HEK293 (cell line): Measurements from ENCODE around the gene ITPR2.

ENCODE experiments used
- CTCF ChIA-PET: fragments of 350-600 bp; formaldehyde crosslinking; extraction: SDS; loops from one replicate; lab custom pipeline; 2021; ENCODE audit warnings: antibody characterized with exemption; lab: Yijun Ruan, JAX
- POLR2A ChIA-PET: fragments of 300-600 bp; formaldehyde crosslinking; extraction: SDS; loops from one replicate; lab custom pipeline; 2020; ENCODE audit warnings: antibody characterized with exemption, inconsistent platforms; lab: Yijun Ruan, JAX
- H3K27ac ChIP-seq: fragments of 200-500 bp; sonication (Bioruptor generic); 2 replicates; pipeline ENCODE4 v1.5.1; 2014; ENCODE audit warnings: low read depth, low read length, control low read depth, inconsistent platforms; ENCODE audit errors: extremely low read depth
- H3K36me3 ChIP-seq, 2 experiments: fragments of 200-500 bp in 1 of 2; sonication (Bioruptor generic) in 1 of 2; 1 replicate in 1 of 2; 2 replicates in 1 of 2; pipeline ENCODE4 v1.5.1; 2014 to 2017; ENCODE audit warnings: inconsistent platforms in 2 of 2, low read length in 2 of 2; ENCODE audit not compliant: control insufficient read depth in 2 of 2, insufficient read depth in 1 of 2
- H3K4me1 ChIP-seq: fragments of 200-500 bp; sonication (Bioruptor generic); 2 replicates; pipeline ENCODE4 v1.5.1; 2014; ENCODE audit warnings: mild to moderate bottlenecking, low read length, inconsistent platforms; ENCODE audit not compliant: control insufficient read depth, insufficient read depth
- H3K4me3 ChIP-seq: 2 replicates; pipeline ENCODE4 v1.5.1; 2011; ENCODE audit warnings: low read depth, mild to moderate bottlenecking, control low read depth, low read length, moderate library complexity
- H3K9me3 ChIP-seq: fragments of 200-500 bp; sonication (Bioruptor generic); 2 replicates; pipeline ENCODE4 v1.5.1; 2014; ENCODE audit warnings: low read depth, low read length, inconsistent platforms; ENCODE audit not compliant: control insufficient read depth, insufficient read depth
- HOXD13 ChIP-seq: sonication (generic); formaldehyde crosslinking; IDR thresholded peaks from 2 replicates; pipeline ENCODE4 v1.8.0; 2022; ENCODE audit warnings: missing genetic modification reagents, borderline replicate concordance
- KLF8 ChIP-seq: fragments of 450-650 bp; formaldehyde crosslinking; IDR thresholded peaks from 2 replicates; pipeline ENCODE4 v1.5.1; 2016; ENCODE audit warnings: missing biosample characterization, missing genetic modification characterization
- WT1 ChIP-seq: fragments of 450-650 bp; formaldehyde crosslinking; IDR thresholded peaks from 2 replicates; pipeline ENCODE4 v1.5.1; 2016; ENCODE audit warnings: missing biosample characterization, missing genetic modification characterization
- ZNF10 ChIP-seq: fragments of 450-650 bp; formaldehyde crosslinking; IDR thresholded peaks from 2 replicates; pipeline ENCODE4 v1.5.1; 2017; ENCODE audit warnings: missing biosample characterization, missing genetic modification characterization
- ZNF121 ChIP-seq: fragments of 450-650 bp; formaldehyde crosslinking; IDR thresholded peaks from 2 replicates; pipeline ENCODE4 v1.5.1; 2016; ENCODE audit warnings: missing biosample characterization, missing genetic modification characterization
- ZNF2 ChIP-seq: fragments of 450-650 bp; formaldehyde crosslinking; IDR thresholded peaks from 2 replicates; pipeline ENCODE4 v1.5.1; 2016; ENCODE audit warnings: missing biosample characterization, missing genetic modification characterization
- ZNF335 ChIP-seq: fragments of 450-650 bp; formaldehyde crosslinking; conservative IDR thresholded peaks from 2 replicates; pipeline ENCODE4 v1.5.1; 2016; ENCODE audit warnings: missing biosample characterization, missing genetic modification characterization
- ZNF433 ChIP-seq: fragments of 450-650 bp; formaldehyde crosslinking; IDR thresholded peaks from 2 replicates; pipeline ENCODE4 v1.5.1; 2016; ENCODE audit warnings: missing biosample characterization, missing genetic modification characterization, low read depth
- ZNF529 ChIP-seq: fragments of 450-650 bp; formaldehyde crosslinking; IDR thresholded peaks from 2 replicates; pipeline ENCODE4 v1.5.1; 2017; ENCODE audit warnings: missing genetic modification characterization, missing biosample characterization; ENCODE audit not compliant: insufficient replicate concordance
- ZNF571 ChIP-seq: fragments of 450-650 bp; formaldehyde crosslinking; IDR thresholded peaks from 2 replicates; pipeline ENCODE4 v1.5.0; 2017; ENCODE audit warnings: missing biosample characterization, missing genetic modification characterization
- ZNF626 ChIP-seq: fragments of 450-650 bp; sonication (Bioruptor Pico); formaldehyde crosslinking; IDR thresholded peaks from 2 replicates; pipeline ENCODE4 v1.5.1; 2018; ENCODE audit warnings: missing biosample characterization, missing genetic modification characterization, inconsistent platforms
- ZNF654 ChIP-seq: fragments of 450-650 bp; formaldehyde crosslinking; IDR thresholded peaks from 2 replicates; pipeline ENCODE4 v1.5.1; 2016; ENCODE audit warnings: low read depth, missing biosample characterization, missing genetic modification characterization
- ZNF660 ChIP-seq: fragments of 450-650 bp; IDR thresholded peaks from 2 replicates; pipeline ENCODE4 v1.5.1; 2018; ENCODE audit warnings: missing biosample characterization, mild to moderate bottlenecking, missing genetic modification characterization
- ZNF701 ChIP-seq: fragments of 450-650 bp; formaldehyde crosslinking; IDR thresholded peaks from 2 replicates; pipeline ENCODE4 v1.5.1; 2016; ENCODE audit warnings: missing biosample characterization, missing genetic modification characterization
- TF ChIP-seq, protein P1 (sequence below): fragments of 450-650 bp; formaldehyde crosslinking; conservative IDR thresholded peaks from 2 replicates; pipeline ENCODE4 v1.5.1; 2016; ENCODE audit warnings: low read depth, missing biosample characterization, missing genetic modification characterization
- TF ChIP-seq, protein P2 (sequence below): fragments of 450-650 bp; formaldehyde crosslinking; IDR thresholded peaks from 2 replicates; pipeline ENCODE4 v1.5.1; 2016; ENCODE audit warnings: missing biosample characterization, missing genetic modification characterization
- TF ChIP-seq, protein P3 (sequence below): fragments of 450-650 bp; formaldehyde crosslinking; IDR thresholded peaks from 2 replicates; pipeline ENCODE4 v1.5.1; 2017; ENCODE audit warnings: missing biosample characterization, missing genetic modification characterization
- TF ChIP-seq, protein P4 (sequence below): fragments of 450-650 bp; formaldehyde crosslinking; IDR thresholded peaks from 2 replicates; pipeline ENCODE4 v1.5.1; 2017; ENCODE audit warnings: missing biosample characterization, missing genetic modification characterization

The ITPR2 gene

DNA sequence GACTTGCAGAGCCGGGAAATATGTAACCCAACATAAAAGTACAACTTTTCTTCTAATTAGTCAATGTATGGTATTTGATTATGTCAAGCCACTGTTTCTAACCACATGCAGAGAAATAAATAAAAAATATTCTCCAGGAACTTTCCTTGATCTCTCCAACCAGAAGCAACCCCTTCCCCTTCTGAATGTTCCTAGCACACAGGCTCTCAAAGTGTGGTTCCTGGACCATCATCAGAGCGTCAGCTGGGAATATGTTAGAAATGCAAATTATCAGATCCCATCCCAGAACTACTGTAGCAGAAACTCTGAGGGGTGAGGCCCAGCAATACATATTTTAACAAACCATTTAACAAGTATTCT, 21.0 kb upstream of the ITPR2 start (continued):
- TF ChIP-seq ZNF529 (tag by site-specific recombination) (no peak), ZNF571 (no peak)

DNA sequence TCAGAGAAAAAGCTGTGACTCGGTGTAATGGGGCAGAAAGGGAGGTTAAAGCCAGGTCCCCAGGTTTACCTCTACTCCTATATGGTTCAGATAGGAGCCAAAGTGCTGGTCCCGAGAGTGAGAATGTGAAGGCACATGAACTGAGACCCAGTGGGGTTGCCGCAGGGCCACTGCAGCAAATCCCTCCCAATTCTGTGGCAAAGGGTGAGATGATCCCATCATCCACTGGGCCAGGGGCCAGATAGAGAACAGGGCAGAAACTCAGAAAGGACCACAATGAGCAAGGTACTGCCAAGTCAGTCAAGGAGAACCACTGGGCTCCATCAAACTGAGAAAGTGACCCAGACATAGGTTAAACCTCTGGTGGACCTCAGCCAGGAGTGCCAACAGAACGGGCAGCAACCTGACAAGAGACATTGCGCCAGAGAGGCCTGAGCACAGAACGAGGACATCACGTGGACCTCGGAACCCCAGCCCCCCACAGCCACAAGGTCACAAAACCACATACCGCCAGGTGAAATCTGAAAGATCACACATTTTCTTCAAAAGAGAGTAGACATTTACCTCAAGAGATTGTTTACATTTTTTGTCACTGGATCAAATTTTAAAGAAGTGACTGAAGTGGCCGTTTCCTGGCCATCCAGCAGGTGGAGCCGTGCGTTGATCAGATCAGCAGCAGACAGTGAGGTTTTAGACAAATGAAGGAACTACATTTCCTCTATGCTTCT, 20.5 kb upstream of the ITPR2 start:
- ChIA-PET POLR2A (no interaction called here), CTCF (interaction anchor here (0.7 kb wide), 1 partner anchor 32 kb away, joined by 3 read pairs; no protein-coding TSS in a partner anchor)
- Histone ChIP-seq H3K4me1 (peaks cover 11% of the 10 kb centered on the region), H3K36me3 (no peaks in the 10 kb centered on the region), H3K27ac (no peak overlapping the region), H3K4me3 (no peak overlapping the region), H3K9me3 (no peaks in the 10 kb centered on the region; the same call in 1 of the 2 replicates)
- no peak for TF ChIP-seq HOXD13
- TF ChIP-seq, protein P1, sequence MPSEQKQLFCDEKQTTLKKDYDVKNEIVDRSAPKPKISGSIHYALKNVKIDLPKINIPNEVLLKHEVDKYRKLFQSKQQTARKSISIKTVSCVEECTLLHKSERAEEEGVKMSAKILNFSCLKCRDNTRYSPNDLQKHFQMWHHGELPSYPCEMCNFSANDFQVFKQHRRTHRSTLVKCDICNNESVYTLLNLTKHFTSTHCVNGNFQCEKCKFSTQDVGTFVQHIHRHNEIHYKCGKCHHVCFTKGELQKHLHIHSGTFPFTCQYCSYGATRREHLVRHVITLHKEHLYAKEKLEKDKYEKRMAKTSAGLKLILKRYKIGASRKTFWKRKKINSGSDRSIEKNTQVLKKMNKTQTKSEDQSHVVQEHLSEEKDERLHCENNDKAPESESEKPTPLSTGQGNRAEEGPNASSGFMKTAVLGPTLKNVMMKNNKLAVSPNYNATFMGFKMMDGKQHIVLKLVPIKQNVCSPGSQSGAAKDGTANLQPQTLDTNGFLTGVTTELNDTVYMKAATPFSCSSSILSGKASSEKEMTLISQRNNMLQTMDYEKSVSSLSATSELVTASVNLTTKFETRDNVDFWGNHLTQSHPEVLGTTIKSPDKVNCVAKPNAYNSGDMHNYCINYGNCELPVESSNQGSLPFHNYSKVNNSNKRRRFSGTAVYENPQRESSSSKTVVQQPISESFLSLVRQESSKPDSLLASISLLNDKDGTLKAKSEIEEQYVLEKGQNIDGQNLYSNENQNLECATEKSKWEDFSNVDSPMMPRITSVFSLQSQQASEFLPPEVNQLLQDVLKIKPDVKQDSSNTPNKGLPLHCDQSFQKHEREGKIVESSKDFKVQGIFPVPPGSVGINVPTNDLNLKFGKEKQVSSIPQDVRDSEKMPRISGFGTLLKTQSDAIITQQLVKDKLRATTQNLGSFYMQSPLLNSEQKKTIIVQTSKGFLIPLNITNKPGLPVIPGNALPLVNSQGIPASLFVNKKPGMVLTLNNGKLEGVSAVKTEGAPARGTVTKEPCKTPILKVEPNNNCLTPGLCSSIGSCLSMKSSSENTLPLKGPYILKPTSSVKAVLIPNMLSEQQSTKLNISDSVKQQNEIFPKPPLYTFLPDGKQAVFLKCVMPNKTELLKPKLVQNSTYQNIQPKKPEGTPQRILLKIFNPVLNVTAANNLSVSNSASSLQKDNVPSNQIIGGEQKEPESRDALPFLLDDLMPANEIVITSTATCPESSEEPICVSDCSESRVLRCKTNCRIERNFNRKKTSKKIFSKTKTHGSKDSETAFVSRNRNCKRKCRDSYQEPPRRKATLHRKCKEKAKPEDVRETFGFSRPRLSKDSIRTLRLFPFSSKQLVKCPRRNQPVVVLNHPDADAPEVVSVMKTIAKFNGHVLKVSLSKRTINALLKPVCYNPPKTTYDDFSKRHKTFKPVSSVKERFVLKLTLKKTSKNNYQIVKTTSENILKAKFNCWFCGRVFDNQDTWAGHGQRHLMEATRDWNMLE (tag by site-specific recombination), result 0 out of 2 replicates have a peak, but pooled peaks have one; percentile 15
- no peak for TF ChIP-seq WT1
- no peak for TF ChIP-seq ZNF701 (tag by site-specific recombination)
- TF ChIP-seq ZNF654, result peak; percentile 78
- TF ChIP-seq ZNF2 (tag by site-specific recombination), result peak; percentile 52; the same call in 1 of the 2 replicates
- peak; percentile 15; the same call in 1 of the 2 replicates for TF ChIP-seq ZNF335 (tag by site-specific recombination)
- TF ChIP-seq ZNF660 (tag by site-specific recombination), result peak; percentile 59; the same call in 1 of the 2 replicates
- TF ChIP-seq, protein P2, sequence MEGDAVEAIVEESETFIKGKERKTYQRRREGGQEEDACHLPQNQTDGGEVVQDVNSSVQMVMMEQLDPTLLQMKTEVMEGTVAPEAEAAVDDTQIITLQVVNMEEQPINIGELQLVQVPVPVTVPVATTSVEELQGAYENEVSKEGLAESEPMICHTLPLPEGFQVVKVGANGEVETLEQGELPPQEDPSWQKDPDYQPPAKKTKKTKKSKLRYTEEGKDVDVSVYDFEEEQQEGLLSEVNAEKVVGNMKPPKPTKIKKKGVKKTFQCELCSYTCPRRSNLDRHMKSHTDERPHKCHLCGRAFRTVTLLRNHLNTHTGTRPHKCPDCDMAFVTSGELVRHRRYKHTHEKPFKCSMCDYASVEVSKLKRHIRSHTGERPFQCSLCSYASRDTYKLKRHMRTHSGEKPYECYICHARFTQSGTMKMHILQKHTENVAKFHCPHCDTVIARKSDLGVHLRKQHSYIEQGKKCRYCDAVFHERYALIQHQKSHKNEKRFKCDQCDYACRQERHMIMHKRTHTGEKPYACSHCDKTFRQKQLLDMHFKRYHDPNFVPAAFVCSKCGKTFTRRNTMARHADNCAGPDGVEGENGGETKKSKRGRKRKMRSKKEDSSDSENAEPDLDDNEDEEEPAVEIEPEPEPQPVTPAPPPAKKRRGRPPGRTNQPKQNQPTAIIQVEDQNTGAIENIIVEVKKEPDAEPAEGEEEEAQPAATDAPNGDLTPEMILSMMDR (tag by site-specific recombination), result peak; percentile 58

DNA sequence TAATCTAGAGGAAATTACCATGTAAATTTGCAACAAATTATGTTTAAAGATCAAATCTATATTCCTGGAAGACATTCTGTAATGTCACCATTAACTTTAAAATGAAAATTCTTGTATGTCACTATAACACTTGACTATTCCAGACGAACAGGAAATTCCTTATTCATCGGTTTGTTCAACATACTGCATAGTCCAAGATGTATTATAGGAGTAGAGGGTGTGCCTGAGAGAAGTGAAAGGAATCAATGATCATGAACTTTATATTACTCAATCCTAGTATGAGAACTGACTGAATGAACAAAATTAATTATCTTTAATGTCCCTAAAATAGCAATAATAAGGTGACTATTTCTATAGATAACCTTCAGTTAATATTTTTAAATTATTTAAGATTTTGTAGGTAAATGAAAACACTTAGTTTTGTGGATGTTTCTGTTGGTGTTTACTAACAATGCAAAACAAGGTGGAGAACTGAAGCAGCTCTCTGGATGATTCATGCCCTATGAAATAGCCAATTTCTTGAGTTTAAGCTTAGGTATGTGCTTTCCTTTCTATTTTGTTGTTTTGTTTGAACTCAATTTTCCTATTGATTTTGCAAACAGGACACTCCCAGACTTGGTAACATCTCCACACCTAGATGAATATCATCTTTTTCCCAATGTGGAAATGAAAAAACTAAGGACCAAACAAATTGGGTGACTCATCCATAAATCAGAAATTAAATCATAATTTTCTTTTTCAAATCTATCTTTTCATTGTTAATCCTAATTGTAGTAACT, 18.2 kb upstream of the ITPR2 start:
- H3K9me3 ChIP-seq, result no peaks in the 10 kb centered on the region; the same call in 1 of the 2 replicates
- ChIA-PET CTCF (interaction anchor here (1.1 to 1.9 kb wide), 3 partner anchors 26 to 163 kb away, joined by 3 to 7 read pairs (median 3); partner anchors contain the start of gene TM7SF3), POLR2A (no interaction called here)
- no peak overlapping the region for H3K4me3 ChIP-seq
- no peak overlapping the region for H3K27ac ChIP-seq
- H3K36me3 ChIP-seq, result no peaks in the 10 kb centered on the region
- TF ChIP-seq, protein P3, sequence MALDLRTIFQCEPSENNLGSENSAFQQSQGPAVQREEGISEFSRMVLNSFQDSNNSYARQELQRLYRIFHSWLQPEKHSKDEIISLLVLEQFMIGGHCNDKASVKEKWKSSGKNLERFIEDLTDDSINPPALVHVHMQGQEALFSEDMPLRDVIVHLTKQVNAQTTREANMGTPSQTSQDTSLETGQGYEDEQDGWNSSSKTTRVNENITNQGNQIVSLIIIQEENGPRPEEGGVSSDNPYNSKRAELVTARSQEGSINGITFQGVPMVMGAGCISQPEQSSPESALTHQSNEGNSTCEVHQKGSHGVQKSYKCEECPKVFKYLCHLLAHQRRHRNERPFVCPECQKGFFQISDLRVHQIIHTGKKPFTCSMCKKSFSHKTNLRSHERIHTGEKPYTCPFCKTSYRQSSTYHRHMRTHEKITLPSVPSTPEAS (tag by site-specific recombination), result no peak
- no peak for TF ChIP-seq ZNF626 (tag by site-specific recombination)
- TF ChIP-seq ZNF10 (tag by site-specific recombination), result no peak
- no peak for TF ChIP-seq ZNF433 (tag by site-specific recombination)
- no peak for TF ChIP-seq KLF8 (tag by site-specific recombination)
- TF ChIP-seq, protein P4, sequence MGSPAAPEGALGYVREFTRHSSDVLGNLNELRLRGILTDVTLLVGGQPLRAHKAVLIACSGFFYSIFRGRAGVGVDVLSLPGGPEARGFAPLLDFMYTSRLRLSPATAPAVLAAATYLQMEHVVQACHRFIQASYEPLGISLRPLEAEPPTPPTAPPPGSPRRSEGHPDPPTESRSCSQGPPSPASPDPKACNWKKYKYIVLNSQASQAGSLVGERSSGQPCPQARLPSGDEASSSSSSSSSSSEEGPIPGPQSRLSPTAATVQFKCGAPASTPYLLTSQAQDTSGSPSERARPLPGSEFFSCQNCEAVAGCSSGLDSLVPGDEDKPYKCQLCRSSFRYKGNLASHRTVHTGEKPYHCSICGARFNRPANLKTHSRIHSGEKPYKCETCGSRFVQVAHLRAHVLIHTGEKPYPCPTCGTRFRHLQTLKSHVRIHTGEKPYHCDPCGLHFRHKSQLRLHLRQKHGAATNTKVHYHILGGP (tag by site-specific recombination), result no peak
- TF ChIP-seq ZNF121 (tag by site-specific recombination), result no peak
- H3K4me1 ChIP-seq, result no peaks in the 10 kb centered on the region
